K562 (cell line): ENCODE measurements around the gene MT1A. TPM values are rescaled to one million over a fixed set of nuclear protein-coding genes. Genes with fewer than 3 reads are reported as not detected.

Source experiments
- CEBPG ChIP-seq, 3 experiments: fragments of 200-800 bp in 1 of 3; sonication (Bioruptor generic) in 1 of 3; sonication (generic) in 1 of 3; formaldehyde crosslinking in 1 of 3; IDR thresholded peaks in 2 of 3; conservative IDR thresholded peaks in 1 of 3; 2 replicates each; pipeline versions ENCODE4 v1.6.1 to v1.8.0; 2016 to 2022; ENCODE audit warnings: missing compliant biosample characterization in 2 of 3, missing genetic modification characterization in 2 of 3, mild to moderate bottlenecking in 1 of 3, missing genetic modification reagents in 1 of 3
- ELF4 ChIP-seq: fragments of 450-650 bp; formaldehyde crosslinking; IDR thresholded peaks from 2 replicates; pipeline ENCODE4 v1.4.0; 2022; ENCODE audit warnings: missing genetic modification characterization
- GATA2 ChIP-seq: sonication (generic); formaldehyde crosslinking; IDR thresholded peaks from 2 replicates; pipeline ENCODE4 v1.4.0; 2020; ENCODE audit warnings: mild to moderate bottlenecking, missing genetic modification reagents
- HNRNPH1 ChIP-seq: fragments of 200-400 bp; formaldehyde crosslinking; optimal IDR thresholded peaks from 2 replicates; pipeline ENCODE3; 2017; ENCODE audit warnings: low read depth, mild to moderate bottlenecking, low read length, moderate library complexity
- MTA2 ChIP-seq: fragments of 450-650 bp; IDR thresholded peaks from 2 replicates; pipeline ENCODE4 v1.6.1; 2016; ENCODE audit warnings: low read depth
- RB1 ChIP-seq: fragments of 450-650 bp; IDR thresholded peaks from 2 replicates; pipeline ENCODE4 v1.6.1; 2017; ENCODE audit warnings: low read depth, mild to moderate bottlenecking
- RFX5 ChIP-seq: IDR thresholded peaks from 2 replicates; pipeline ENCODE4 v1.6.1; 2011; ENCODE audit warnings: low read depth, mild to moderate bottlenecking, improper control_type of control experiment, low read length
- SMARCE1 ChIP-seq: fragments of 450-650 bp; IDR thresholded peaks from 2 replicates; pipeline ENCODE4 v1.7.1; 2016; ENCODE audit warnings: mild to moderate bottlenecking
- SRF ChIP-seq, 2 experiments: fragments of 250-450, 450-650 bp in 1 of 2; sonication (Bioruptor Pico) in 1 of 2; sonication (generic) in 1 of 2; formaldehyde crosslinking; IDR thresholded peaks; 2 replicates each; pipeline versions ENCODE4 v1.5.0 to v1.5.1; 2020 to 2022; ENCODE audit warnings: mild to moderate bottlenecking in 1 of 2, missing genetic modification reagents in 1 of 2
- SRSF1 ChIP-seq: fragments of 200-400 bp; formaldehyde crosslinking; IDR thresholded peaks from 2 replicates; pipeline ENCODE4 v1.6.1; 2017; ENCODE audit warnings: mild to moderate bottlenecking, low read depth, low read length, moderate library complexity
- TAF15 ChIP-seq: fragments of 200-400 bp; formaldehyde crosslinking; IDR thresholded peaks from 2 replicates; pipeline ENCODE4 v1.6.1; 2017; ENCODE audit warnings: mild to moderate bottlenecking, low read depth, low read length, moderate library complexity
- TCF7L2 ChIP-seq: fragments of 150-350 bp; IDR thresholded peaks from 2 replicates; pipeline ENCODE4 v1.6.1; 2016; ENCODE audit warnings: low read depth, mild to moderate bottlenecking, low read length, moderate library complexity
- ZBED1 ChIP-seq: IDR thresholded peaks from 2 replicates; pipeline ENCODE4 v1.6.1; 2014
- ZEB2 ChIP-seq: fragments of 450-650 bp; IDR thresholded peaks from 2 replicates; pipeline ENCODE4 v1.6.1; 2016
- ZNF165 ChIP-seq: fragments of 250-450 bp; sonication (Bioruptor Pico); IDR thresholded peaks from 2 replicates; pipeline ENCODE4 v1.4.0; 2020; ENCODE audit warnings: borderline replicate concordance
- ZNF444 ChIP-seq: fragments of 250-450 bp; sonication (Bioruptor Pico); IDR thresholded peaks from 2 replicates; pipeline ENCODE4 v1.4.0; 2020; ENCODE audit warnings: mild to moderate bottlenecking, moderate library complexity
- ZNF584 ChIP-seq: fragments of 200-800 bp; sonication (Bioruptor generic); IDR thresholded peaks from 2 replicates; pipeline ENCODE4 v1.6.1; 2016; ENCODE audit warnings: low read depth, mild to moderate bottlenecking, missing genetic modification characterization, missing compliant biosample characterization
- ZZZ3 ChIP-seq: fragments of 450-650 bp; IDR thresholded peaks from 2 replicates; pipeline ENCODE4 v1.6.1; 2016; ENCODE audit warnings: antibody characterized with exemption, mild to moderate bottlenecking, moderate library complexity
- polyA plus RNA-seq, 8 experiments: library from polyadenylated mRNA; depleted of rRNA in 4 of 8; stranded (reverse) in 5 of 8; unstranded in 3 of 8; fragments of >200 nt; fragmentation: Nextera tagmentation in 2 of 8; fragmentation: Illumina TruSeq in 1 of 8; extraction: Ambion mirVana in 2 of 8; extraction: Trizol in 1 of 8; gene quantifications; 2 replicates each; pipeline versions ENCODE4 v1.2.1 to v1.2.3, GENCODE V29; 2011 to 2014; ENCODE audit warnings: inconsistent platforms in 1 of 8, missing spikeins in 1 of 8
- total RNA-seq, 7 experiments: library from RNA; depleted of rRNA in 6 of 7; stranded (reverse); fragments of >200 nt in 6 of 7; fragmentation: Illumina TruSeq in 2 of 7; extraction: Trizol in 2 of 7; gene quantifications; 2 replicates each; pipeline versions ENCODE4 v1.2.1 to v1.2.3, GENCODE V29; 2011 to 2021; ENCODE audit warnings: low replicate concordance in 1 of 7
- TF ChIP-seq, protein P1 (sequence below): fragments of 450-650 bp; formaldehyde crosslinking; IDR thresholded peaks from 2 replicates; pipeline ENCODE4 v1.4.0; 2020; ENCODE audit warnings: mild to moderate bottlenecking, mixed read lengths
- TF ChIP-seq, protein P2 (sequence below): fragments of 450-650 bp; conservative IDR thresholded peaks from 2 replicates; pipeline ENCODE4 v1.6.1; 2016; ENCODE audit warnings: missing genetic modification characterization, low read depth, mild to moderate bottlenecking, missing compliant biosample characterization, moderate library complexity
- TF ChIP-seq, protein P3 (sequence below): sonication (generic); formaldehyde crosslinking; IDR thresholded peaks from 2 replicates; pipeline ENCODE4 v1.8.0; 2022; ENCODE audit warnings: mild to moderate bottlenecking, missing genetic modification reagents
- TF ChIP-seq, protein P4 (sequence below): fragments of 450-650 bp; IDR thresholded peaks from 2 replicates; pipeline ENCODE4 v1.6.1; 2018; ENCODE audit not compliant: partially characterized antibody

Gene MT1A
- total and polyA plus RNA-seq, 9 of the 15 experiments (the other 6 are each of a cell fraction or from before 2014, with no cell fraction given), result 0.23 TPM; not detected in 8

DNA sequence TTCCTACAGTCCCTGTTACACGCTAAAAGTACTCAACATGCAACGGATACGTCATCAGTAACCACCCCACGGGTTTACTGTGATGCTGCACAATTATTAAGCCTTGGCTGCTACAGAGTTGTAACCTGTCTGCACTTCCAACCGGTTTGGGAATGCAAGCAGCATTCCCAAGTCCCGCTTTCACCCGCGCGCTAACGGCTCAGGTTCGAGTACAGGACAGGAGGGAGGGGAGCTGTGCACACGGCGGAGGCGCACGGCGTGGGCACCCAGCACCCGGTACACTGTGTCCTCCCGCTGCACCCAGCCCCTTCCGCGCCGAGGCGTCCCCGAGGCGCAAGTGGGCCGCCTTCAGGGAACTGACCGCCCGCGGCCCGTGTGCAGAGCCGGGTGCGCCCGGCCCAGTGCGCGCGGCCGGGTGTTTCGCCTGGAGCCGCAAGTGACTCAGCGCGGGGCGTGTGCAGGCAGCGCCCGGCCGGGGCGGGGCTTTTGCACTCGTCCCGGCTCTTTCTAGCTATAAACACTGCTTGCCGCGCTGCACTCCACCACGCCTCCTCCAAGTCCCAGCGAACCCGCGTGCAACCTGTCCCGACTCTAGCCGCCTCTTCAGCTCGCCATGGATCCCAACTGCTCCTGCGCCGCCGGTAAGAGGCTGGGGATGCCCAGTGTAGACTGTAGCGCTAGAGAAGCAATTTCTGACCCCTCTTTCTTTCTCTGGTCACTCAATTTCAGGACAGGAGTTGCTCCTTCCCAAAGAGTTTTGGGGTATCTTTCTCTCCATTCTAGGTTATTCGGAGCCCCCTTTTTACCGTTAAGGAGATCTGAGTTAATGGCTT, 30.2 kb upstream of the MT1A start, which contains the start of gene MT2A (continued):
- TF ChIP-seq ZNF444 (CRISPR knock-in tag), result no peak
- no peak for TF ChIP-seq SRSF1
- TF ChIP-seq TAF15, result no peak
- no peak for TF ChIP-seq HNRNPH1
- TF ChIP-seq ZNF584 (CRISPR knock-in tag), result no peak
- no peak for TF ChIP-seq ZBED1
- no peak; the same call in 1 of the 2 replicates for TF ChIP-seq SMARCE1
- no peak for TF ChIP-seq GATA2 (CRISPR knock-in tag)
- TF ChIP-seq RFX5, result no peak
- TF ChIP-seq SRF (CRISPR knock-in tag; IDR thresholded peaks at IDR 0.05), result no peak
- no peak for TF ChIP-seq CEBPG (CRISPR knock-in tag; IDR thresholded peaks at IDR 0.05)
- TF ChIP-seq CEBPG (tag; conservative IDR thresholded peaks at IDR 0.05 in 1 of 2, IDR thresholded peaks at IDR 0.05 in 1 of 2), result no peak
- TF ChIP-seq, protein P1, sequence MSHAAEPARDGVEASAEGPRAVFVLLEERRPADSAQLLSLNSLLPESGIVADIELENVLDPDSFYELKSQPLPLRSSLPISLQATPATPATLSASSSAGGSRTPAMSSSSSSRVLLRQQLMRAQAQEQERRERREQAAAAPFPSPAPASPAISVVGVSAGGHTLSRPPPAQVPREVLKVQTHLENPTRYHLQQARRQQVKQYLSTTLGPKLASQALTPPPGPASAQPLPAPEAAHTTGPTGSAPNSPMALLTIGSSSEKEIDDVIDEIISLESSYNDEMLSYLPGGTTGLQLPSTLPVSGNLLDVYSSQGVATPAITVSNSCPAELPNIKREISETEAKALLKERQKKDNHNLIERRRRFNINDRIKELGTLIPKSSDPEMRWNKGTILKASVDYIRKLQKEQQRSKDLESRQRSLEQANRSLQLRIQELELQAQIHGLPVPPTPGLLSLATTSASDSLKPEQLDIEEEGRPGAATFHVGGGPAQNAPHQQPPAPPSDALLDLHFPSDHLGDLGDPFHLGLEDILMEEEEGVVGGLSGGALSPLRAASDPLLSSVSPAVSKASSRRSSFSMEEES, result no peak
- TF ChIP-seq, protein P2, sequence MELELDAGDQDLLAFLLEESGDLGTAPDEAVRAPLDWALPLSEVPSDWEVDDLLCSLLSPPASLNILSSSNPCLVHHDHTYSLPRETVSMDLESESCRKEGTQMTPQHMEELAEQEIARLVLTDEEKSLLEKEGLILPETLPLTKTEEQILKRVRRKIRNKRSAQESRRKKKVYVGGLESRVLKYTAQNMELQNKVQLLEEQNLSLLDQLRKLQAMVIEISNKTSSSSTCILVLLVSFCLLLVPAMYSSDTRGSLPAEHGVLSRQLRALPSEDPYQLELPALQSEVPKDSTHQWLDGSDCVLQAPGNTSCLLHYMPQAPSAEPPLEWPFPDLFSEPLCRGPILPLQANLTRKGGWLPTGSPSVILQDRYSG (tag), result no peak
- no peak for TF ChIP-seq ZEB2
- TF ChIP-seq, protein P3, sequence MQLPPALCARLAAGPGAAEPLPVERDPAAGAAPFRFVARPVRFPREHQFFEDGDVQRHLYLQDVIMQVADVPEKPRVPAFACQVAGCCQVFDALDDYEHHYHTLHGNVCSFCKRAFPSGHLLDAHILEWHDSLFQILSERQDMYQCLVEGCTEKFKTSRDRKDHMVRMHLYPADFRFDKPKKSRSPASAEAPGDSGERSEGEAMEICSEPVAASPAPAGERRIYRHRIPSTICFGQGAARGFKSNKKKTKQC, result no peak
- TF ChIP-seq ELF4, result no peak
- no peak for TF ChIP-seq MTA2
- TF ChIP-seq, protein P4, sequence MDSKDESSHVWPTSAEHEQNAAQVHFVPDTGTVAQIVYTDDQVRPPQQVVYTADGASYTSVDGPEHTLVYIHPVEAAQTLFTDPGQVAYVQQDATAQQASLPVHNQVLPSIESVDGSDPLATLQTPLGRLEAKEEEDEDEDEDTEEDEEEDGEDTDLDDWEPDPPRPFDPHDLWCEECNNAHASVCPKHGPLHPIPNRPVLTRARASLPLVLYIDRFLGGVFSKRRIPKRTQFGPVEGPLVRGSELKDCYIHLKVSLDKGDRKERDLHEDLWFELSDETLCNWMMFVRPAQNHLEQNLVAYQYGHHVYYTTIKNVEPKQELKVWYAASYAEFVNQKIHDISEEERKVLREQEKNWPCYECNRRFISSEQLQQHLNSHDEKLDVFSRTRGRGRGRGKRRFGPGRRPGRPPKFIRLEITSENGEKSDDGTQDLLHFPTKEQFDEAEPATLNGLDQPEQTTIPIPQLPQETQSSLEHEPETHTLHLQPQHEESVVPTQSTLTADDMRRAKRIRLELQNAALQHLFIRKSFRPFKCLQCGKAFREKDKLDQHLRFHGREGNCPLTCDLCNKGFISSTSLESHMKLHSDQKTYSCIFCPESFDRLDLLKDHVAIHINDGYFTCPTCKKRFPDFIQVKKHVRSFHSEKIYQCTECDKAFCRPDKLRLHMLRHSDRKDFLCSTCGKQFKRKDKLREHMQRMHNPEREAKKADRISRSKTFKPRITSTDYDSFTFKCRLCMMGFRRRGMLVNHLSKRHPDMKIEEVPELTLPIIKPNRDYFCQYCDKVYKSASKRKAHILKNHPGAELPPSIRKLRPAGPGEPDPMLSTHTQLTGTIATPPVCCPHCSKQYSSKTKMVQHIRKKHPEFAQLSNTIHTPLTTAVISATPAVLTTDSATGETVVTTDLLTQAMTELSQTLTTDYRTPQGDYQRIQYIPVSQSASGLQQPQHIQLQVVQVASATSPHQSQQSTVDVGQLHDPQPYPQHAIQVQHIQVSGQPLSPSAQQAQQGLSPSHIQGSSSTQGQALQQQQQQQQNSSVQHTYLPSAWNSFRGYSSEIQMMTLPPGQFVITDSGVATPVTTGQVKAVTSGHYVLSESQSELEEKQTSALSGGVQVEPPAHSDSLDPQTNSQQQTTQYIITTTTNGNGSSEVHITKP, result no peak
- peak; percentile 89 for TF ChIP-seq RB1
- TF ChIP-seq ZNF165 (CRISPR knock-in tag), result no peak
- TF ChIP-seq ZZZ3, result no peak
- TF ChIP-seq TCF7L2, result no peak
